Neural crest cell (in vitro differentiated cells): Measurements from ENCODE around the gene MARCHF9. TPM values are rescaled to one million over a fixed set of nuclear protein-coding genes. Genes with fewer than 3 reads are reported as not detected.
A peak's percentile ranks its signal among the peaks of the same experiment; 100 is the strongest.

Source experiments
- DNase-seq: peaks from one replicate; pipeline ENCODE4 v3.0.0; 2021; ENCODE audit warnings: low read depth, mixed read lengths, low spot score
- H3K27ac Mint-ChIP-seq: one replicate; pipeline ENCODE4 v1.8.0; 2021; ENCODE audit warnings: mild to moderate bottlenecking, mixed read lengths; ENCODE audit not compliant: unreplicated experiment
- H3K27me3 Mint-ChIP-seq: 2 replicates; pipeline ENCODE4 v1.8.0; 2021; ENCODE audit warnings: low read depth, mild to moderate bottlenecking, mixed read lengths
- H3K36me3 Mint-ChIP-seq: 2 replicates; pipeline ENCODE4 v1.8.0; 2021; ENCODE audit warnings: low read depth, mild to moderate bottlenecking, mixed read lengths
- H3K4me1 Mint-ChIP-seq: 2 replicates; pipeline ENCODE4 v1.8.0; 2021; ENCODE audit warnings: mixed read lengths
- H3K4me3 Mint-ChIP-seq: one replicate; pipeline ENCODE4 v1.8.0; 2021; ENCODE audit warnings: mild to moderate bottlenecking, mixed read lengths
- H3K9me3 Mint-ChIP-seq: 2 replicates; pipeline ENCODE4 v1.8.0; 2021; ENCODE audit warnings: mixed read lengths
- CTCF ChIP-seq: fragments of 200-600 bp; sonication (generic); conservative IDR thresholded peaks from 2 replicates; pipeline ENCODE4 v1.5.0; 2021; ENCODE audit warnings: antibody characterized with exemption, mild to moderate bottlenecking
- total RNA-seq: library from RNA; stranded (reverse); gene quantifications from 2 replicates; pipeline ENCODE4 v1.2.1, GENCODE V29; 2021

Gene MARCHF9
- total RNA-seq, 1 donor from 2014 or later = 18.8 TPM

- TF ChIP-seq CTCF = peak; percentile 29
- H3K36me3 Mint-ChIP-seq = no peaks in the 10 kb centered on the region
- H3K27ac Mint-ChIP-seq = no peak overlapping the region
- peak; percentile 39 for DNase-seq
- peak overlapping the region; percentile 70 for H3K4me3 Mint-ChIP-seq
- no peaks in the 10 kb centered on the region for H3K9me3 Mint-ChIP-seq
- peaks cover 21% of the 10 kb centered on the region for H3K4me1 Mint-ChIP-seq
- peaks cover 91% of the 10 kb centered on the region for H3K27me3 Mint-ChIP-seq
These were observed 18.8 kb upstream of the MARCHF9 start for GRCh38 chr12:57735952-57736740.

- TF ChIP-seq CTCF = no peak
- H3K4me1 Mint-ChIP-seq = peaks cover 21% of the 10 kb centered on the region
- H3K27me3 Mint-ChIP-seq = peaks cover 91% of the 10 kb centered on the region
- DNase-seq = no peak
- peak overlapping the region; percentile 70 for H3K4me3 Mint-ChIP-seq
- H3K27ac Mint-ChIP-seq = no peak overlapping the region
- H3K9me3 Mint-ChIP-seq = no peaks in the 10 kb centered on the region
- no peaks in the 10 kb centered on the region for H3K36me3 Mint-ChIP-seq
These were observed 18.0 kb upstream of the MARCHF9 start for GRCh38 chr12:57736741-57737466.

GRCh38 chr12:57737467-57738460 is 17.1 kb upstream of the MARCHF9 start:
- no peak overlapping the region for H3K27ac Mint-ChIP-seq
- peak; percentile 45 for TF ChIP-seq CTCF
- no peak overlapping the region for H3K4me3 Mint-ChIP-seq
- peaks cover 90% of the 10 kb centered on the region for H3K27me3 Mint-ChIP-seq
- no peaks in the 10 kb centered on the region for H3K36me3 Mint-ChIP-seq
- DNase-seq = peak; percentile 37
- H3K9me3 Mint-ChIP-seq = no peaks in the 10 kb centered on the region
- H3K4me1 Mint-ChIP-seq = peaks cover 21% of the 10 kb centered on the region

GRCh38 chr12:57738661-57739237 is 16.2 kb upstream of the MARCHF9 start, which contains the start of gene AGAP2:
Gene AGAP2 (minus strand): TSS chr12:57738742. CDS start chr12:57738246, 496 bp downstream.
- Mint-ChIP-seq H3K27me3 (peaks cover 88% of the 10 kb centered on the region), H3K36me3 (no peaks in the 10 kb centered on the region), H3K4me3 (peak within 1 kb of the TSS; percentile 86), H3K4me1 (peaks cover 21% of the 10 kb centered on the region), H3K9me3 (no peaks in the 10 kb centered on the region), H3K27ac (no peak within 1 kb of the TSS)
- no peak for TF ChIP-seq CTCF
- DNase-seq = peak; percentile 45

GRCh38 chr12:57739387-57739786 is 15.5 kb upstream of the MARCHF9 start:
- Mint-ChIP-seq H3K36me3 (no peaks in the 10 kb centered on the region), H3K27ac (no peak overlapping the region), H3K4me3 (peak overlapping the region; percentile 86), H3K9me3 (no peaks in the 10 kb centered on the region), H3K27me3 (peaks cover 88% of the 10 kb centered on the region), H3K4me1 (peaks cover 24% of the 10 kb centered on the region)
- no peak for TF ChIP-seq CTCF
- DNase-seq = no peak
